Neural cell (in vitro differentiated cells): ENCODE data around the gene CPEB2.
"Not testable (repeated sequence)": the region's sequence is repeated elsewhere in the genome, so short reads cannot be mapped to it uniquely, and the experiment has no call there.

Source experiments
- EZH2 ChIP-seq: fragments of 200-600, 300-800 bp; shearing (Covaris generic), sonication (generic); IDR thresholded peaks from 2 replicates; pipeline ENCODE4 v1.6.1; 2014; ENCODE audit warnings: antibody characterized with exemption, low read length, borderline replicate concordance, mild to moderate bottlenecking; ENCODE audit not compliant: insufficient read depth, poor library complexity, severe bottlenecking
- RAD21 ChIP-seq: fragments of 450-650 bp; conservative IDR thresholded peaks from 2 replicates; pipeline ENCODE4 v1.6.1; 2014; ENCODE audit warnings: antibody characterized with exemption, mild to moderate bottlenecking, moderate library complexity
- TF ChIP-seq, protein P1 (sequence below): IDR thresholded peaks from 2 replicates; pipeline ENCODE4 v1.6.1; 2012; ENCODE audit warnings: borderline replicate concordance
- TF ChIP-seq, protein P2 (sequence below): fragments of 450-650 bp; IDR thresholded peaks from 2 replicates; pipeline ENCODE4 v1.5.1; 2014; ENCODE audit warnings: antibody characterized with exemption, mild to moderate bottlenecking, moderate library complexity; ENCODE audit not compliant: poor library complexity, severe bottlenecking

DNA sequence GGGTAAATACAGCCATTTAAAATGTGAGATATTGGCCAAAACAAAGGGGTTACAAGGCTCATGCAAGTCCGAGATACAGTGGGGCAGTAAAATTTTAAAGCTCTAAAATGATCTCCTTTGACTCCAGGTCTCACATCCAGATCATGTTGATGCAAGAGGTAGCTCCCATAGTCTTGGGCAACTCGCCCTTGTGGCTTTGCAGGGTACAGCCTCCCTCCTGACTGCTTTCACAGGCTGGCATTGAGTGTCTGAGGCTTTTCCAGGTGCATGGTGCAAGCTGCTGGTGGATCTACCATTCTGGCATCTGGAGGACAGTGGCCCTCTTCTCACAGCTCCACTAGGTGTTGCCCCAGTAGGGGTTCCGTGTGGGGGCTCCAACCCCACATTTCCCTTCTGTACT lies 83.5 kb downstream of the CPEB2 start:
- TF ChIP-seq, protein P1, sequence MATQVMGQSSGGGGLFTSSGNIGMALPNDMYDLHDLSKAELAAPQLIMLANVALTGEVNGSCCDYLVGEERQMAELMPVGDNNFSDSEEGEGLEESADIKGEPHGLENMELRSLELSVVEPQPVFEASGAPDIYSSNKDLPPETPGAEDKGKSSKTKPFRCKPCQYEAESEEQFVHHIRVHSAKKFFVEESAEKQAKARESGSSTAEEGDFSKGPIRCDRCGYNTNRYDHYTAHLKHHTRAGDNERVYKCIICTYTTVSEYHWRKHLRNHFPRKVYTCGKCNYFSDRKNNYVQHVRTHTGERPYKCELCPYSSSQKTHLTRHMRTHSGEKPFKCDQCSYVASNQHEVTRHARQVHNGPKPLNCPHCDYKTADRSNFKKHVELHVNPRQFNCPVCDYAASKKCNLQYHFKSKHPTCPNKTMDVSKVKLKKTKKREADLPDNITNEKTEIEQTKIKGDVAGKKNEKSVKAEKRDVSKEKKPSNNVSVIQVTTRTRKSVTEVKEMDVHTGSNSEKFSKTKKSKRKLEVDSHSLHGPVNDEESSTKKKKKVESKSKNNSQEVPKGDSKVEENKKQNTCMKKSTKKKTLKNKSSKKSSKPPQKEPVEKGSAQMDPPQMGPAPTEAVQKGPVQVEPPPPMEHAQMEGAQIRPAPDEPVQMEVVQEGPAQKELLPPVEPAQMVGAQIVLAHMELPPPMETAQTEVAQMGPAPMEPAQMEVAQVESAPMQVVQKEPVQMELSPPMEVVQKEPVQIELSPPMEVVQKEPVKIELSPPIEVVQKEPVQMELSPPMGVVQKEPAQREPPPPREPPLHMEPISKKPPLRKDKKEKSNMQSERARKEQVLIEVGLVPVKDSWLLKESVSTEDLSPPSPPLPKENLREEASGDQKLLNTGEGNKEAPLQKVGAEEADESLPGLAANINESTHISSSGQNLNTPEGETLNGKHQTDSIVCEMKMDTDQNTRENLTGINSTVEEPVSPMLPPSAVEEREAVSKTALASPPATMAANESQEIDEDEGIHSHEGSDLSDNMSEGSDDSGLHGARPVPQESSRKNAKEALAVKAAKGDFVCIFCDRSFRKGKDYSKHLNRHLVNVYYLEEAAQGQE: not testable (repeated sequence)
- TF ChIP-seq, protein P2, sequence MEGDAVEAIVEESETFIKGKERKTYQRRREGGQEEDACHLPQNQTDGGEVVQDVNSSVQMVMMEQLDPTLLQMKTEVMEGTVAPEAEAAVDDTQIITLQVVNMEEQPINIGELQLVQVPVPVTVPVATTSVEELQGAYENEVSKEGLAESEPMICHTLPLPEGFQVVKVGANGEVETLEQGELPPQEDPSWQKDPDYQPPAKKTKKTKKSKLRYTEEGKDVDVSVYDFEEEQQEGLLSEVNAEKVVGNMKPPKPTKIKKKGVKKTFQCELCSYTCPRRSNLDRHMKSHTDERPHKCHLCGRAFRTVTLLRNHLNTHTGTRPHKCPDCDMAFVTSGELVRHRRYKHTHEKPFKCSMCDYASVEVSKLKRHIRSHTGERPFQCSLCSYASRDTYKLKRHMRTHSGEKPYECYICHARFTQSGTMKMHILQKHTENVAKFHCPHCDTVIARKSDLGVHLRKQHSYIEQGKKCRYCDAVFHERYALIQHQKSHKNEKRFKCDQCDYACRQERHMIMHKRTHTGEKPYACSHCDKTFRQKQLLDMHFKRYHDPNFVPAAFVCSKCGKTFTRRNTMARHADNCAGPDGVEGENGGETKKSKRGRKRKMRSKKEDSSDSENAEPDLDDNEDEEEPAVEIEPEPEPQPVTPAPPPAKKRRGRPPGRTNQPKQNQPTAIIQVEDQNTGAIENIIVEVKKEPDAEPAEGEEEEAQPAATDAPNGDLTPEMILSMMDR: not testable (repeated sequence)
- TF ChIP-seq EZH2, RAD21: not testable (repeated sequence)
